Keratinocyte (primary cell): ENCODE measurements around the gene ITGB8.
A peak's percentile ranks its signal among the peaks of the same experiment; 100 is the strongest.

Experiments used
- EZH2 ChIP-seq: IDR thresholded peaks from one replicate; pipeline ENCODE4 v1.6.1; 2012; ENCODE audit warnings: inconsistent platforms, mild to moderate bottlenecking, low read length, moderate library complexity
- TF ChIP-seq, protein P1 (sequence below), 3 experiments: IDR thresholded peaks in 1 of 3; conservative IDR thresholded peaks in 1 of 3; optimal IDR thresholded peaks in 1 of 3; 2 replicates in 2 of 3; 3 replicates in 1 of 3; pipeline versions ENCODE3 to v1.5.1; 2011; ENCODE audit warnings: low read length in 3 of 3, mild to moderate bottlenecking in 3 of 3, moderate library complexity in 2 of 3, control low read depth in 1 of 3, inconsistent platforms in 1 of 3; ENCODE audit not compliant: insufficient read depth in 2 of 3; ENCODE audit errors: extremely low read depth in 1 of 3

DNA sequence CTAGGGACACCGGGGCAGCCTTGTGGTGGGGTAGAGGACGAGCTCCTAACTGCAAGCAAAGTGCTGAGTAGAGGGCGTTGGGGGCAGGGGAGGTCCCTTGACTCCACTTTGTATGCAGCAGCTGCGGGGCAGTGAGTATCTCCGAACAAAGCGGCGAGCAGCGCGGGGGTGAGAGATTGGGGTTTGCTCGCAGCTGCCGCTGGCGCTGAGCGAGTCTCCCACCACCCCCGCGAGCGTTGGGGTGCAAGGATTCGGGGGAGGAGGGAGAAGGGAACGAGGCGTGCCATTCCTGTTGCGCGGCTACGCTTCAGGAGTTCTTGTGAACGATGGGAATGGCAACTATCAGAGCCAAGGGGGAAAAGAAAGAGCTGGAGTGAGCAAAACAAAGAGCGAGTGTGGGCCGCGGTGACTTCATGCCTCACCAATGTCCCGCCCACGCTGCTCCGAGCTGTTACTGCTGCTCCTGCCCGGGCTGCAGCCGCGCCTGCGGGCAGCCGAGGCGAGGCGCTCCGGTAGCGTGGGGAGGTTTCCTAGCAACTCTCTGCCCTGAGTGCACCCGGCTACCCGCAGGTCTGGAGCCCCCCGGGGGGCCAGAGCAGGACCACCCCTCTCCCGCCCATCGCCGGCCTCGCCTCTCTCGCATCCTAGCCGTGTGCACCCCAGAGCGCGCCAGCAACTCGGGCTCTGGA lies at the start of gene ITGB8:
- TF ChIP-seq, protein P1, sequence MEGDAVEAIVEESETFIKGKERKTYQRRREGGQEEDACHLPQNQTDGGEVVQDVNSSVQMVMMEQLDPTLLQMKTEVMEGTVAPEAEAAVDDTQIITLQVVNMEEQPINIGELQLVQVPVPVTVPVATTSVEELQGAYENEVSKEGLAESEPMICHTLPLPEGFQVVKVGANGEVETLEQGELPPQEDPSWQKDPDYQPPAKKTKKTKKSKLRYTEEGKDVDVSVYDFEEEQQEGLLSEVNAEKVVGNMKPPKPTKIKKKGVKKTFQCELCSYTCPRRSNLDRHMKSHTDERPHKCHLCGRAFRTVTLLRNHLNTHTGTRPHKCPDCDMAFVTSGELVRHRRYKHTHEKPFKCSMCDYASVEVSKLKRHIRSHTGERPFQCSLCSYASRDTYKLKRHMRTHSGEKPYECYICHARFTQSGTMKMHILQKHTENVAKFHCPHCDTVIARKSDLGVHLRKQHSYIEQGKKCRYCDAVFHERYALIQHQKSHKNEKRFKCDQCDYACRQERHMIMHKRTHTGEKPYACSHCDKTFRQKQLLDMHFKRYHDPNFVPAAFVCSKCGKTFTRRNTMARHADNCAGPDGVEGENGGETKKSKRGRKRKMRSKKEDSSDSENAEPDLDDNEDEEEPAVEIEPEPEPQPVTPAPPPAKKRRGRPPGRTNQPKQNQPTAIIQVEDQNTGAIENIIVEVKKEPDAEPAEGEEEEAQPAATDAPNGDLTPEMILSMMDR (optimal IDR thresholded peaks at IDR 0.05 in 1 of 3, IDR thresholded peaks at IDR 0.05 in 1 of 3, conservative IDR thresholded peaks at IDR 0.05 in 1 of 3; ENCODE audit: extremely low read depth in 1 of 3, insufficient read depth in 2 of 3, low read length in 3 of 3): peak in 2 of 3 experiments; percentile 1 to 44
- no peak for TF ChIP-seq EZH2
